C4-2B (cell line): ENCODE measurements around the gene TNFSF8.

Experiments
- H3K27ac ChIP-seq: fragments of 450-650 bp; 2 replicates; pipeline ENCODE4 v1.5.1; 2017
- ZFX ChIP-seq: fragments of 450-650 bp; IDR thresholded peaks from 2 replicates; pipeline ENCODE4 v1.6.1; 2017
- TF ChIP-seq, protein P1 (sequence below): fragments of 450-650 bp; conservative IDR thresholded peaks from 2 replicates; pipeline ENCODE4 v1.5.1; 2017; ENCODE audit warnings: mild to moderate bottlenecking

Gene TNFSF8

GRCh38 chr9:114906922-114907571 is 23.3 kb downstream of the TNFSF8 start:
- peak overlapping the region; percentile 79 for H3K27ac ChIP-seq
- TF ChIP-seq, protein P1, sequence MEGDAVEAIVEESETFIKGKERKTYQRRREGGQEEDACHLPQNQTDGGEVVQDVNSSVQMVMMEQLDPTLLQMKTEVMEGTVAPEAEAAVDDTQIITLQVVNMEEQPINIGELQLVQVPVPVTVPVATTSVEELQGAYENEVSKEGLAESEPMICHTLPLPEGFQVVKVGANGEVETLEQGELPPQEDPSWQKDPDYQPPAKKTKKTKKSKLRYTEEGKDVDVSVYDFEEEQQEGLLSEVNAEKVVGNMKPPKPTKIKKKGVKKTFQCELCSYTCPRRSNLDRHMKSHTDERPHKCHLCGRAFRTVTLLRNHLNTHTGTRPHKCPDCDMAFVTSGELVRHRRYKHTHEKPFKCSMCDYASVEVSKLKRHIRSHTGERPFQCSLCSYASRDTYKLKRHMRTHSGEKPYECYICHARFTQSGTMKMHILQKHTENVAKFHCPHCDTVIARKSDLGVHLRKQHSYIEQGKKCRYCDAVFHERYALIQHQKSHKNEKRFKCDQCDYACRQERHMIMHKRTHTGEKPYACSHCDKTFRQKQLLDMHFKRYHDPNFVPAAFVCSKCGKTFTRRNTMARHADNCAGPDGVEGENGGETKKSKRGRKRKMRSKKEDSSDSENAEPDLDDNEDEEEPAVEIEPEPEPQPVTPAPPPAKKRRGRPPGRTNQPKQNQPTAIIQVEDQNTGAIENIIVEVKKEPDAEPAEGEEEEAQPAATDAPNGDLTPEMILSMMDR = peak; percentile 82
- TF ChIP-seq ZFX = no peak

GRCh38 chr9:114905170-114905940 is 25.0 kb downstream of the TNFSF8 start:
- H3K27ac ChIP-seq = no peak overlapping the region
- TF ChIP-seq, protein P1 = no peak
- TF ChIP-seq ZFX = no peak

DNA sequence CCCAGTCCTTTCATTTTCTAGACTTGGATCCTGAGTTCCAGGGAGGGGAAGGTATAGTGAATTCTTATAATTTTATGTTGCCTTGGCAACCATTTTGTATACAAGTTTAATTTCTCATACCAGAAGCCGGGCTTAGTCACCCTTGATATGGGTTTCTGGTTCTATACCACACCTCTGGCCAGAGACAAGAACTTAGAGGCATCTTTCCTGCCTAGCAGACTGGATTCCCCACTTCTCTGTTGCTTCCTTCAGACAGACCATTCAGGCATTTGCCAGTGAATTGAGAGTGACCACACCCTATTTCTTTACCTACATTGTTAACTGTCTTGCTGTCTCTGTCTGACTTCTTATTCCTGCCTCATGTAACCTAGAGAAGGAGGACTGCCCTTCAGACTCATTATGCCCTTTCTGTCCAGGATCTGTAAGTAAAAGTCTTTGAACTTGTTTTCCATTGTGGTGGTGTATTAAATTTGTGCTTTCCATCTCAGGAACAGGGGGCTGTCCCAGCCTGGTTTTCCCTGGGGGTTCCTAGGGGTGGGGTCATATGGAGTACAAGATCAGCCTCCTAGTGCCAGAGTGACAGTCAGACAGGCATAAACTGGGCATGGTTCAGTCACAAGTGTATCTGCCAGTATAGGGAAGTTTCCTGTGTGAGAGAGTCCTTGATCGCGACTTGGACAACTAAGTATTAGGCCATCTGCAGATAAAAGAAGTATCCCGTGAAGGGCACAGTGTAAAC is 27.4 kb downstream of the TNFSF8 start:
- TF ChIP-seq, protein P1 = no peak
- no peak for TF ChIP-seq ZFX
- H3K27ac ChIP-seq = no peak overlapping the region

GRCh38 chr9:114900942-114901802 is 29.2 kb downstream of the TNFSF8 start:
- no peak overlapping the region for H3K27ac ChIP-seq
- TF ChIP-seq, protein P1 = no peak
- TF ChIP-seq ZFX = no peak

- H3K27ac ChIP-seq = no peak overlapping the region
- TF ChIP-seq, protein P1 = no peak
- TF ChIP-seq ZFX = no peak
Measured at GRCh38 chr9:114899995-114900394, 30.4 kb downstream of the TNFSF8 start.

DNA sequence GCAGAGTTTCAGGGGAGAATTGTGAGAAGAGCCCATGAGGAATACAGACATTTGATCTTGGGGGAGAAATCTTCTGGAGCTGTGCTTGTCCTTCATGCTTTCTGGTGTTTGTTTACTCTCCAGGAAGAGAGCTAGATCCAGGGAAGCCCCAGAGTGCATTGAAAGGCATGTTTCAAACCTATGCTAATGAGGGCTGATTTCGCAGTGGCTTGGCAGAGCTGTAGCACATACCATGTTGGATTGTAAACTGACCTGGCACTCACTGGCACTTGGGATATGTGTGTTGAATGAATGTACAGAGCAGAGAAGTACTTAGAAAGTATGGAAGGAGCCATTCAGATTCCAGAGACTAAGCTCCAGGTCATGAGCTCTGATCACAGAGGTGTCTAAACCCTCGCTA is 30.9 kb downstream of the TNFSF8 start:
- no peak overlapping the region for H3K27ac ChIP-seq
- no peak for TF ChIP-seq ZFX
- TF ChIP-seq, protein P1 = no peak
